ENCODE measurements around the gene SLC26A2. TPM values are rescaled to one million over a fixed set of nuclear protein-coding genes. Genes with fewer than 3 reads are reported as not detected.

The SLC26A2 gene
- total and polyA plus RNA-seq, 7 donors: 6.4 to 88.8 (median 12.1) TPM

- intact Hi-C loops (cut with DNase I): no loop called here
- DNase-seq: no peak
- H3K27ac ChIP-seq: no peak overlapping the region
- H3K9me3 ChIP-seq: no peaks in the 10 kb centered on the region
- TF ChIP-seq POLR2A (IDR thresholded peaks at IDR 0.05): no peak
- TF ChIP-seq POLR2AphosphoS5 (IDR thresholded peaks at IDR 0.05): no peak
- TF ChIP-seq CTCF (IDR thresholded peaks at IDR 0.05): no peak
- TF ChIP-seq EP300 (IDR thresholded peaks at IDR 0.05): no peak
- no peak overlapping the region for H3K4me3 ChIP-seq
- H3K4me1 ChIP-seq: no peaks in the 10 kb centered on the region
- no peaks in the 10 kb centered on the region for H3K27me3 ChIP-seq
- peaks cover 30 to 99% (median 61%) of the 10 kb centered on the region in 4 donors for H3K36me3 ChIP-seq
- 91 to 93% methylated on average over 4 of the region's 4 CpGs for WGBS, 2 donors
Observed at GRCh38 chr5:150033334-150033733, 72.8 kb downstream of the SLC26A2 start.

GRCh38 chr5:150034662-150035061 is 74.1 kb downstream of the SLC26A2 start:
- H3K36me3 ChIP-seq: peaks cover 30 to 97% (median 59%) of the 10 kb centered on the region in 4 donors
- DNase-seq: no peak
- 83 to 87% methylated on average over 4 of the region's 4 CpGs for WGBS, 2 donors
- no peak overlapping the region for H3K4me3 ChIP-seq
- intact Hi-C loops (cut with DNase I): no loop called here
- TF ChIP-seq POLR2A (IDR thresholded peaks at IDR 0.05) (no peak), EP300 (IDR thresholded peaks at IDR 0.05) (no peak), CTCF (IDR thresholded peaks at IDR 0.05) (no peak)
- H3K9me3 ChIP-seq: no peaks in the 10 kb centered on the region
- H3K4me1 ChIP-seq: no peaks in the 10 kb centered on the region
- no peak overlapping the region for H3K27ac ChIP-seq
- no peaks in the 10 kb centered on the region for H3K27me3 ChIP-seq

- 78 to 84% methylated on average over 7 of the region's 7 CpGs for WGBS, 2 donors
- H3K27ac ChIP-seq: no peak overlapping the region
- no peaks in the 10 kb centered on the region for H3K9me3 ChIP-seq
- H3K36me3 ChIP-seq: peaks cover 30 to 97% (median 58%) of the 10 kb centered on the region in 4 donors
- no peak for TF ChIP-seq CTCF (IDR thresholded peaks at IDR 0.05)
- no peak for TF ChIP-seq EP300 (IDR thresholded peaks at IDR 0.05)
- no peak for TF ChIP-seq POLR2AphosphoS5 (IDR thresholded peaks at IDR 0.05)
- no peak for TF ChIP-seq POLR2A (IDR thresholded peaks at IDR 0.05)
- intact Hi-C loops (cut with DNase I): no loop called here
- H3K4me1 ChIP-seq: no peaks in the 10 kb centered on the region
- no peak for DNase-seq
- H3K27me3 ChIP-seq: no peaks in the 10 kb centered on the region
- H3K4me3 ChIP-seq: no peak overlapping the region
Observed at GRCh38 chr5:150035139-150035895, 74.8 kb downstream of the SLC26A2 start.

GRCh38 chr5:150036513-150036912 is 76.0 kb downstream of the SLC26A2 start:
- peaks cover 38 to 97% (median 64%) of the 10 kb centered on the region in 4 donors for H3K36me3 ChIP-seq
- DNase-seq: no peak
- 90 to 96% methylated on average over 9 of the region's 9 CpGs for WGBS, 2 donors
- no peaks in the 10 kb centered on the region for H3K4me1 ChIP-seq
- H3K27ac ChIP-seq: no peak overlapping the region
- intact Hi-C loops (cut with DNase I): no loop called here
- no peak overlapping the region for H3K4me3 ChIP-seq
- peak in 1 of 4 donors; percentile 11 for TF ChIP-seq POLR2AphosphoS5 (IDR thresholded peaks at IDR 0.05)
- TF ChIP-seq EP300 (IDR thresholded peaks at IDR 0.05): no peak
- no peaks in the 10 kb centered on the region for H3K9me3 ChIP-seq
- H3K27me3 ChIP-seq: no peaks in the 10 kb centered on the region

Small RNAs within 50 kb of the gene (small RNA-seq; reads per million reads assigned to genes)
- gene RF00019: 0 reads per million in 3 donors

Other genes starting within 250 kb of the SLC26A2 start
- gene PPARGC1B, start 230.4 kb upstream of the SLC26A2 start, total RNA-seq: 10 to 100 TPM in 3 of 4 donors, 1 to 10 TPM in 1; 9.9 to 19.1 (median 12.3) TPM
- gene PPARGC1B, start 230.4 kb upstream of the SLC26A2 start, polyA plus RNA-seq: 10 to 100 TPM in 1 of 3 donors, 1 to 10 TPM in 2; 1.8 to 13.9 (median 5.3) TPM
- not detected for gene PDE6A, start 16.0 kb upstream of the SLC26A2 start, total RNA-seq
- 1 to 10 TPM; 1.6 to 2.8 (median 2.4) TPM for gene PDE6A, start 16.0 kb upstream of the SLC26A2 start, polyA plus RNA-seq
- 10 to 100 TPM in 1 of 4 donors, 1 to 10 TPM in 3; 1.6 to 11.4 (median 3.8) TPM for gene TIGD6, start 39.9 kb downstream of the SLC26A2 start, total RNA-seq
- gene TIGD6, start 39.9 kb downstream of the SLC26A2 start, polyA plus RNA-seq: 1 to 10 TPM in 2 of 3 donors, under 1 TPM in 1; 0.60 to 2.4 (median 1.4) TPM
- 10 to 100 TPM; 13.9 to 28.8 (median 21.0) TPM for gene HMGXB3, start 40.0 kb downstream of the SLC26A2 start, total RNA-seq
- 10 to 100 TPM in 1 of 3 donors, 1 to 10 TPM in 2; 3.6 to 22.5 (median 6.5) TPM for gene HMGXB3, start 40.0 kb downstream of the SLC26A2 start, polyA plus RNA-seq
- 10 to 100 TPM; 21.9 to 44.4 (median 36.0) TPM for gene CSF1R, start 125.8 kb downstream of the SLC26A2 start, total RNA-seq
- gene CSF1R, start 125.8 kb downstream of the SLC26A2 start, polyA plus RNA-seq: 10 to 100 TPM; 10.8 to 26.1 (median 16.3) TPM
- gene PDGFRB, start 195.1 kb downstream of the SLC26A2 start, total RNA-seq: 100 to 1,000 TPM in 1 of 4 donors, 10 to 100 TPM in 3; 54.9 to 104 (median 69.4) TPM
- 10 to 100 TPM in 1 of 3 donors, 1 to 10 TPM in 2; 3.9 to 26.7 (median 6.0) TPM for gene PDGFRB, start 195.1 kb downstream of the SLC26A2 start, polyA plus RNA-seq
- 1 to 10 TPM in 1 of 4 donors, under 1 TPM in 1, not detected in 2; 0.71 to 1.4 TPM for gene CDX1, start 206.0 kb downstream of the SLC26A2 start, total RNA-seq
- 100 to 1,000 TPM; 325 to 455 (median 330) TPM for gene CDX1, start 206.0 kb downstream of the SLC26A2 start, polyA plus RNA-seq
- not detected for gene SLC6A7, start 229.3 kb downstream of the SLC26A2 start, total RNA-seq
- gene SLC6A7, start 229.3 kb downstream of the SLC26A2 start, polyA plus RNA-seq: 10 to 100 TPM in 1 of 3 donors, under 1 TPM in 2; 0.46 to 10.8 (median 0.60) TPM

Measured in sigmoid colon (tissue), 7 donors.